HG02938 (cell line): ENCODE measurements around the gene TKFC.

Experiments used
- ATAC-seq: cut with Tn5 transposase; IDR thresholded peaks from one replicate; pipeline ENCODE4 v1.9.1; 2021; ENCODE audit warnings: mild to moderate bottlenecking, moderate library complexity; ENCODE audit not compliant: unreplicated experiment

TKFC gene

DNA sequence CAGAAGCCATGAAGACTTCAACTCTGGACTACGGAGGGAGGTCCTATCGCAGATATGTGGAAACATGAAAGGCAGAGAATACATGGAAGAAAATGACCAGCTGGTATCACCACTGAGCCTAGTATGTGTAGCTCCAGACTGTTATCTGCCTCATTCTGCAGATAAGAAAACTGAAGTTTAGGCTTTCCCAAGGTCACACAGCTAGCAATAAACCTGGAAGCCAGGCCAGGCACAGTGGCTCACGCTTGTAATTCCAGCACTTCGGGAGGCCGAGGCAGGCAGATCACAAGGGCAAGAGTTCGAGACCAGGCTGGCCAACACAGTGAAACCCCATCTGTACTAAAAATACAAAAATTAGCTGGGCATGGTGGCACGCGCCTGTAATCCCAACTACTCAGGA lies 22.3 kb upstream of the TKFC start:
- ATAC-seq, result no peak

DNA sequence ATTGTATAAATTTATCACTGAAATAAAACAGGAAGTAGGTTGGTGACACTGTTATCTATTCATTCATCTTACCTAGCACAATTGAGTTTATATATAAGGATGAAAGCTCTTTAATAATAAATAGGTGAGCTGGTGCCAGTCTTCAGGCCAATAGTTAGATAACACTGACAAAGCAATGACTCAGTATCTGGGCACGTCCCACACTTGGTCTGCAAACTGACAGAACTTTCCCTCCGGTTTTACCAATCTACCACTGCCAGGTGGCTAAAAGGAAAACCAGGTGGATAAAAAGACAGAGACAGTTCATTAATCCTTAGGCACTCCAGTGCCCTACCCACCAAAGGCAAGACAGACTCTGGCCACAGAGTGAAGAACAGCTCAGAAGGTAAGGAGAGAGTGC lies 17.8 kb upstream of the TKFC start:
- ATAC-seq, result no peak

DNA sequence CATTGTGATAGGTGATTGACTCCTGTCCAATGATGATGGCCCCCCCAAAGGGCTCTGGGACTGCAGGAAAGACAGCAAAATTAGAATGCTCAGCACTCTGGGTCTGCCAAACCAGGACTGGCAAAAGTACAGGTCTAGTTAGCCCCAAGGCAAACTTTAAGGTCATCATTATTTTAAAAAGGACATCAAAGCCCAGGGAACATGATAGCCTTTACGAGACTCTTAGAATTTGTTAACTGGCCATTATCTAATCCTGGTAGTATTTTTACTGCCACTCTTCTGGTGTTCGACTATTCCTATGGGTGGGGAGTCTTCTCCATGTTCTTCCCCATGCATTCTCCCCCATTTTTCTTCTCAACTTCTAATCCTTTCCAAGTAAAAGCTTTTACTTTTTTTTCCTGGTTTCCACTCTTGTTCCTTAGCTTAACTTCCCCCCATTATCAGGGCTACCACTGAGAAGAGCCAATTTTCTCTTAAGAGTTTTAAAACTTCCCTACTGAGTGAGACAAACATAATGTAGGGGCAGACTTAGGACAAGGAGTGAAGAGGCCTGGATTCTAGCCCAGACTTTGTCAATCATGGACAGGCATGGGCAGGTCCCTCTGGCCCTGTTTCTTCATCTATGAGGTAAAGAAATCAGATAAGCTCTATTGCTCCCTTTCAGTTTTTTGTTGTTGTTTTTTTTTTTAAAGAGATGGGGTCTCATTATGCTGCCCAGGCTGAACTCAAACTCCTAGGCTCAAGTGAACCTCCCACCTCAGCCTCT lies 7.2 kb upstream of the TKFC start:
- ATAC-seq, result no peak

DNA sequence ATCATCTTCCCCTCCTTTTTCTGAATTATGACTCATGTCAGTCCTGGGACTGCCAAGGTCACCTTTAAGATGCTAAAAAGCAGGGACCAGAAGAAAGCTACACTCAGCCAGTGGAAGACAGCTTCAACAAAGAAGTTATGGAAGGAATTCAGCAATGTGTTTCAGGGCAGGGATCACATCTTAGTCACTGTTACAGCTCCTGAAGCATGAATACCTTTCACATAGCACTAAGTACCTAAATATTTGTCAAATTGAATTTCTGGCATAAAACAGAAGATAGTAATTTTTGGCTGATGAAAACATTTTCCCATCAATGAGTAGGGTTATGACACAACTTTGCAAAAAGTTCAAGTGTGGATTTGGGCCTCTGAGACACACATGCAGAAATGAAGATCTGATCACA lies 5.4 kb upstream of the TKFC start:
- ATAC-seq, result no peak

DNA sequence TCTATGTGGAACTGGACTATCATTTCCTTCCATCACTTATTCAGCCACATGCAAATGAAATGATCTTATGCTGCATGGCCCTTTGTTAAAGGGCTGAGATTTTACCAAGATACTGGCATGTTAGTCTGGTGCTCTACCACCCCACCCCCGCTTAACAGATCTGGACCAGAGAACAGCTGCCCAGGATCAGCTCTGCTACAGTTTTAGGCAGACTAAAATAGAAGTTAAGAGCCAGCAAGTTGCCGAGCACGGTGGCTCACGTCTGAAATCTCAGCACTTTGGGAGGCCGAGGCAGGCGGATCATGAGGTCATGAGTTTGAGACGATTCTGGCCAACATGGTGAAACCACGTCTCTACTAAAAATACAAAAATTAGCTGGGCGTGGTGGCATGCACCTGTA lies 4.7 kb upstream of the TKFC start:
- no peak for ATAC-seq

DNA sequence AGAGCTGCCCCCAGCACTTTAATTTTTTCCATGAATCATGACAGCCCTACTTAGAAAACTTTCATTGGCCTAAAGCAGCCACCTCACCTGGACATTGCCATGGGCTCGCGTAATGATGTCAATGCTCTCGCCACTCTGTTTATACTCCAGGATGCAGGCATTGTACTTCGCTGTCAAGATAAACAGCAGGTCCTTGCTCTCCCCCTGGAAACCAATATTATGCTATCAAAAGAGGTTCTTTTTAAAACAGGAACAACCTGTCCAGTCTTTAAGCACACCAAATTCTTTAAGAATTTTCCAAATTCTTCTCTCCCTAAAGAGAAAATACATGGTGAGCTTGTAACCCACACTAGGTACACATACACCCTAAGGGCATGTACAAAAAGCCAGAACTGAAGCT lies 3.2 kb upstream of the TKFC start:
- ATAC-seq, result no peak

DNA sequence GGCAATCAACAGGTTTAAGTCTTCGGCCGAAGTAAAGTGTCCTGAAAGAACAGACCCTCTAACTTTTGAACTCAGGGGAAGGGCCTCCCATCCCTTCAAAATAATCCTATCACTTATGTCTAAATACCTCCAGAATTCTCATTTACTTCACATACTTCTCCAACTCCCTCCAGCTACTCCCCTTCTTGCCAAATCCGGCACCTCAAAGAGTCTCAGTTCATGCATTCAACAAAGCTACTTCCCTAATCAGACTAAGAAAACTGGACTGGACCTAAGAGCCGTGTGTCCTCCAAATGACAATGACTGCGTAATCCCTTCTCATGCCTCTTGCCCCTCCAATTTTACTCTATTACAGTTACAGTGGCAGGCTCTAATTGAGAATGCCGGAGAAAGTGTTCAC lies 1.4 kb upstream of the TKFC start:
- ATAC-seq, result no peak

DNA sequence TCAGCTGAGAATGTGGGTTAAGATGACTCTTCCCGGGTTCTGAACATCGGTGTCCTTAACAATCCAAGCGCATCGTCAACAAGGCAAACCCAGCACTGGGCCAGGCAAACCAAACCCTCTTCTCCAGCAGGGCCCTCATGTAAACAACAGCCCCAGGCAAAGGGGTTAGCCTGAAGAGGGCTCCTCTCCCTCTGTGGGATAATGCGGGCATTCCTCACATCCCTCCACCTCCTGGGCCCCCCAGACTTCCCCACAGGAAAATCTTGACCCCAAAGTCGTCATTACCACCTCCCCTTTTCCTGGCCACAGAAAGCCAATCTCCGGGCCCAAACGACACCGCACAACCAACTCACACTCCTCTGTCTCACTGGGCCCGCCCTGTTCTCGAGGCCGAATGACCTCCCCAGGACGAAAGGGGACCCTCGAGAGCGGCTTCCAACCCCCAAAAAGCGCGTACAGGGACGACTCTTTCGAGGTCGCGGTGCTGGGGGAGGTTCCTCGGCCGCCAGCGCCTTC lies 689 bp upstream of the TKFC start:
- ATAC-seq, result peak; percentile 14

DNA sequence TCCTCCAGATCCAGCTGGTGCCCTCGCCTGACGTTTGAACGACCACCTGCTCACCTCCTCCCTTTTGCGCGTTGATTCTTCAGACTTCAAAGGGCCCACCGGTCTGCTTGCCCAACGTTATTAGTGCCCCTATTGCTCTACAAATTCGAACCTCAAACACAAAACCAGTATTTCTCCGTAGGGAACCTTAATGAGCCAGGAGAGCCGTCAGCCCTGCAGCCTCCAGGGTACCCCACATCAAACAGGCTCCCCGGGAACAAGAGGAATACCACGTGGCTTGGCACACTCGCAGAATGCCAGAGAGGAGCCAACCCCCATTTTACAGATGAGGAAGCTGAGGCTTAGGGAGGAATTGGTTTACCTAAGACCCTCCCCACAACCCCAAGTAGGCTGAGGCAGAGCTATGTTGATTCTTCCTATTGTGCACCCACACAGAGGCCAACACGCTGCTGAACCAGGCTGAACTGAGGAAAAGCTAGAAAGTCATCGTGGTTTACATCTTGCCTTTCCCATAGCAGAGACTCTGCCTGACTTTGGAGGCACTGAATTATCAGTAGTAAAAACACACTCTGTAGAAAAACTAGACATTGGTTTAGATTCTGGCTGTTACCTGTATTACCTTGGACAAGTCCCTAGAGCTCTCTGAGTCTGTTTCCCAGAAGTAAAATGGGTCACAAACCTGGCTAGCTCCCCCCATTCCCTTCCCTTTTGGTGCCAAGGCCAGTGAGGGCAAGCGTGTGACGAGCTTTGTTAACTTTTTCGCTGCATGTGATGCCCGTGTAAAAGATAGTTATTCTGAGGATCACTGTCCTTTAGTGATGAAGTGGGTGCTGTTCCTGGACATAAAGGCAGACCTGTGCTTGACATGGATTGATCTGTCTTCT lies 764 bp downstream of the TKFC start:
- ATAC-seq, result no peak

DNA sequence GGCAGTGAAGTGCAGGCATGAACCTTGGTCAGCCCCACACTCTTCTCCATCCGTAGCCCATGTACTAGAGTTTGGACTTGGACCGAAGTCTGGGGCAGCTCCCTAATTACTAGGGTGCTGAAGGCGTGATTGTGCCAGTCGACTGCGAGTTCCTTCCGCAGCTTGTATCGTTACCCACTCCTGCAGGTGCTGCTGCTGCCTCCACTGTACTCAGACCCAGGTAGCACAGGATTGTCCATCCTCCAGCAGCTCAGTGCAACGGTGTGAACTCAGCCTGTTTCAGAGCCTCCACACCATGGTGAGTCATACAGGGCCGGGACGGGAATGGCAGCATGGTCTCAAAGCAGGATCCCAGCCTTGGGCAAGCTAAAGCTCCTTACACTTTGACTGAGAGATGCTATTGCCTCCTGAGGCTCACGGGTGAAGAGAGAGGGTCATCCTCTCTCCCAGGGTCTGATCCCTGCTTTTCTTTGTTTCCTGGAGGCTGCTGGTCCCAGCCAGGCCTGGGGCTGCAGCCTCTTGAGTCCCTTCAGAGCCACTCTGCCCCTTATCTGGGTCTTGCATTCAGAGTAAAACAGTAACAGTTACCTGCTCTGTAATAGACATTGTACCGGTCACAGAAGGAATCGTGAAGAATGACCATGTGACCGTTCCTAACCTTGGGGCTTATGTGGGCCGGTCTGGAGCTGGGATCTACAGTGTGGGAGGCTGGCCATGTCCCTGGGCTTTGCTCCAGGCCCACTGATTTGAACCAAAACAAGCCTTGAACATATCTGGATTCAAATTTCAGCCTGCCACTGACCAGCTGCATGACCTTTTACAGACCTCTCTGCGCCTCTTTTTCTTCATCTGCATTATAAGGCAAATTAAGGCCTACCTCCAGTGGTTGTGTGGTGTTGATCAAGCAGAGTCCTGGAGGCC lies 1.7 kb downstream of the TKFC start:
- ATAC-seq, result no peak

DNA sequence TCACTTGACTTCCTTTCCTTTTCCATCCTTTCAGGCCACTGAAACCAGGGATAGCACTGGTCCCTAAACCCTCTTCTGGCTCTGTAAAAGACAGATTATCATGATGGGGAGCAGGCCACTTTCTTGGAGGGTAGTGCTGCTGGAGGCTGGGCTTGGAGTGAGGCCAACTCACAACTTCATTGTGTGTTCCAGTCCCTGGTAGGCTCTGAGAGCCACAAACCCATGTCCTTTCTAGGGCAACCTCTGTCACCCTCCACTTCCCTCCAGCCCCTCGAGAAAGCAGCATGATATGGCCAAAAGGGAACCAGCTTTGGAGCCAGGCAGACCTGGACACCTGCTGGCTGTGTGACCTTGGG lies 2.3 kb downstream of the TKFC start:
- no peak for ATAC-seq

DNA sequence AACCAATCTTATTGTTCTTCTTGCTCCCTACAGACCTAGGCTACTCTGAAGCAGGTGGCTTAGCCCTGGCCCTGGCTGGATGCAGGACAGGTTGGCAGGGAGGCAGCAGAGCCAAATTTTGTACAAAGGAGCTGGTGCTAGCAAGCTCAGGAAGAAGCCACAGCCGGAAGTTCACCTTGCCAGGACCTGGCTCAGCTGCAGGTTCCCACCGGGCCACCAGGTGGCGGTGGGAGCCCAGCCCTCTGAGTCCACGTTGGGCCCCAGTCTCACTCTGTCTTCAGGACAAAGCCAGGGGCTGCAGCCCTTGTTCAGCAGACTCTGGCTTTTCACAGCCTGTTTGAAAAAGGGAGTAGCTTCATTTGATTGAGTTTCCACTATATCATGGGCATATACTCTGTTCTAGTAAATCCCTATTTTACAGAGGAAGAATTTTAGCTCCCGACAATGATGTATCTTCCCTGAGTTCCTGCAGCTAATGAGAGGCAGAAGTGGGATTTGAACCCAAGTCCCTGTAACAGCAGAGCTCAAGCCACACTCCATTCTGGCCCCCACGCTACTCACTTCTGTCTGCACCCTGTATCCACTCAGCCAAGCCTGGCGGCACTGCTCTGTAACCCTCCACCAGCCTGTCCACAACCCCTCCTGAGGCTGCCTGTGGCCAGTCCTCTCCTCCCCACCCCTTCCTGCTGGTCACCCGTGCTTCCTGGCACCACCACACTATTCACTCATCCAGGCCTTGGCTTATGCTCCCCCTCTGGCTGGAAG lies 3.3 kb downstream of the TKFC start:
- ATAC-seq, result no peak

DNA sequence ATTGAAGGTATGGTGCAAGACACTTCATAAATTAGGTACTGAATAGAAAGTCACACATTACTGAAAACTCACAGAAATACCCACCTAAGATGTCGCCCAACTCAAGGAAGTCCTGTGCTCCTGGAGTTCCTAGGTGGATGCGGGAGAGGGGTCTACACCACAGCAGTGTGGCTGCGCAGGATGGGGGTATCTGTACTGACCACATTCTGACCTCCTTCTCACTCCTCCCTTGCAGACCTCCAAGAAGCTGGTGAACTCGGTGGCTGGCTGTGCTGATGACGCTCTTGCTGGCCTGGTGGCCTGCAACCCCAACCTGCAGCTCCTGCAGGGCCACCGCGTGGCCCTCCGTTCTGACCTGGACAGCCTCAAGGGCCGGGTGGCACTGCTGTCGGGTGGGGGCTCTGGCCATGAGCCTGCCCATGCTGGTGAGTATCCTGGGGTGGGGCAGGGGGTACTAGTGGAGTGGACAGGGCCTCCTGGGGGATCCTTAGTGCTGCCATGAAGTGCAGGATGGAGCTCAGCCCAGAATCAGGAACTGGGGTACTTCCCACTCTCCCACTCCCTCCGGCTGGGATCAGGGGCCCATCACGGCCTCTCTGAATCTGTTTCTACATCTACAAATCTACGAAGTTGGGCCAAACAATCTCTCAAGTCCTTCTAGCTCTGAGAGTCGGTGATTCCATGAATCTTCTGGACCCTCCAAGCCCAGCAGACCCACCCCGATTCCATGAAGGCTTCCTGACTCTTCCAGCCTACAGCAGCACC lies 4.9 kb downstream of the TKFC start:
- ATAC-seq, result no peak

DNA sequence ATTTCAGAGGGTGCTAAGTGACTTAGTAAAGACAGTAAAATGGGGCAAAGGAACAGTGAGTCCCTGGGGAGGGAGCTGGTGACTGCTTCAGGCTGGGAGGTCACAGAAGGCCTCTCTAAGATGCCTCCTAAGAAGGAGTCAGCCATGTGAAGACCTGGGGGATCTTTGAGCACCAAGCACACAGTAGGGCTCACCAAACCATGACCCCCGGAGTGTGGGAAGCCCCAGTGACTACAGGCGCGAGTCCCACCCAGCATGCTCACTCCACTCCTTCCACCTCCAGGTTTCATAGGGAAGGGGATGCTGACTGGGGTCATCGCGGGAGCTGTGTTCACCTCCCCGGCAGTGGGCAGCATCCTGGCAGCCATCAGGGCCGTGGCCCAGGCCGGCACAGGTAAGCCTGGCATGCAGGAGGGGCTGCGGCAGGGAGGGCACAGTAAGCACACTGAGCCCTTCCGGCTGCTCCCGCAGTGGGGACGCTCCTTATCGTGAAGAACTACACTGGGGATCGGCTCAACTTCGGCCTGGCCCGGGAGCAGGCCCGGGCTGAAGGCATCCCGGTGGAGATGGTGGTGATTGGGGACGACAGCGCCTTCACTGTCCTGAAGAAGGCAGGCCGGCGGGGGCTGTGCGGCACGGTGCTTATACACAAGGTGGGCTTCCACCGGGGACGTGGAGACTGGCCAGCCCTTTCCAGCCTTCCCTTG lies 5.9 kb downstream of the TKFC start:
- ATAC-seq, result no peak

DNA sequence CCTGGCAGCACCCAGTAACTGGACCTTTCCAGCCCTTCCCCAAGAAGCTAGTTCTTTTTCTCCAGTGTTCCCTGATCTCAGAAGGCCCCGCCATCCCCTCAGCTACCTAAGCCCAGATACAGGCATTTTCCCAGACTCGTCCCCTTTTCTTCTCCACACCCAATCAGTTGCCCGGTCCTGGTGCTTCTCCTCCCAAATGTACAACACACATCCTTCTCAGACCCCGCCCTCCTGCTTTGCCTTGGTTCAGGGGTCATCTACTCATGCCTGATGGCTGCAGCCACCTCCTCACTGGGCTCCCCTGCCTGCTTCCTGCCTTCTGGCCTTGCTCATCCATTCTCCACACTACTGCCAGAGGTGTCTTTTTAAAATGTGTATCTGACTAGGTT lies 6.5 kb downstream of the TKFC start:
- no peak for ATAC-seq

DNA sequence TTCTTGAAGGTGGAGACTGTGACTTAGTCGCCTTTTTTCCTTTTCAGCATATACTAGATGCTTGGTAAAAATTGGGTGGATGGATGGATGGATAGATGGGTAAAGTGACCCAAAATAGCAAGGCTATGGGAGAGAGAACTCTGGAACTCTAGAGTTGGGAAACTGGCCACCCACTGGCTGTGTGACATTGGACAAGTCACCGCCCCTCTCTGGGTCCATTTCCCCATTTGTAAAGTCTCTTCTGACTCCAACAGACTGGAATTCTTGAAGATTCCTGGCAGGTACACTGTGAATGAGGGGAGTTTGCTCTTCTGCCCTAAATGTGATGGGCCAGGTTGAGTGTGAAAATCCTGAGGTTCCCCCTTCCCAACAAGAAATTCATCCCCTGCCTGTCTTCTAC lies 8.0 kb downstream of the TKFC start:
- no peak for ATAC-seq

DNA sequence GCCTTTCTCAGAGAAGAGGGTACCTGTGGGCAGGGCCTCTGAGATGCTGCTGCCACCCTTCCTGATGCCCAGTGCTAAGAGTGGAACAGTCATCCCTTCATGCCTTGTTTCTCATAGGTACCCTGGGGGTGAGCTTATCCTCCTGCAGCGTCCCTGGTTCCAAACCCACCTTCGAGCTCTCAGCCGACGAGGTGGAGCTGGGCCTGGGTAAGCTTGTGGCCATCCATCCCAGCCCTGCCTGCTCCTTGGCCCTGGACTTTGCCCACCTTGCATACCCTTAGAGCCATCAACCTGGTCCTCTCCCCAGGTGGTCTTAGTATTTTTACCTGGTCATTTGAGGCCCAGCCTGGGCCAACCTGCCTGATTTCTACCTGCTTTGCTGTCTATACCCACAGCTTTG lies 8.7 kb downstream of the TKFC start:
- ATAC-seq, result no peak

DNA sequence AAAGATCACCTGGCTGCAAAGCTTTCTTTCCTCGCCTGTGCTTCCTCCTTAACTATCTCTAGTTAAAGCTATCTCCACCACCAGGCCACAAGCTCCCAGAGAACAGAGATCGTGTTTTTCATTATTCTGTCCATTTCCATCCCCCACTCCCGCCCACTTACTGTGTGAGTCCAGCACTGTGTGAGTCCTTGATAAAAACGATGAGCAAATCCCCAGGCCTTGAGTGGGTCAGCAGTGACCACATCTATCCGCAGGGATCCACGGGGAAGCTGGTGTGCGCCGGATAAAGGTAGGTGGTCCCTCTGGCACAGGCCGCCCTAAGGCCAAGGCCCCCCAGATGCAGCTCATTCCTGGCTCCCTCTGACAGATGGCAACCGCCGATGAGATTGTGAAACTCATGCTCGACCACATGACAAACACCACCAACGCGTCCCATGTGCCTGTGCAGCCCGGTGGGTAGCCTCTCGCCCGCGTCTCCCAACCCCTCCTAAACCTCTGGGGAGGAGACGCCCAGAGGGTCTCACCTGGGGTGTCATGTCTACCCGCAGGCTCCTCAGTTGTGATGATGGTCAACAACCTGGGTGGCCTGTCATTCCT lies 9.3 kb downstream of the TKFC start:
- ATAC-seq, result no peak
